CD14-positive monocyte (primary cell): ENCODE data around the gene CNOT11. TPM values are rescaled to one million over a fixed set of nuclear protein-coding genes. Genes with fewer than 3 reads are reported as not detected.

Experiments
- DNase-seq, 3 donors: peaks; one replicate each; pipeline ENCODE4 v3.0.0-alpha.2; 2011 to 2022
- H2AFZ ChIP-seq: 2 replicates; pipeline ENCODE4 v1.6.0; 2012; ENCODE audit warnings: mild to moderate bottlenecking, low read depth, low read length, inconsistent platforms; ENCODE audit not compliant: insufficient read depth, poor library complexity, severe bottlenecking
- H3K27ac ChIP-seq, 2 donors: 1 replicate in 1 of 2; 2 replicates in 1 of 2; pipeline ENCODE4 v1.5.1; 2012 to 2013; ENCODE audit warnings: low read length in 2 of 2, control low read depth in 1 of 2, inconsistent platforms in 1 of 2, low read depth in 1 of 2, mild to moderate bottlenecking in 1 of 2
- H3K27me3 ChIP-seq, 2 donors: one replicate each; pipeline versions ENCODE4 v1.6.0 to v1.6.1; 2011 to 2013; ENCODE audit warnings: low read length in 2 of 2; ENCODE audit not compliant: control insufficient read depth in 2 of 2, insufficient read depth in 2 of 2
- H3K36me3 ChIP-seq, 2 donors: replicated peaks in 1 of 2; 1 replicate in 1 of 2; 2 replicates in 1 of 2; pipeline versions ENCODE4 v1.5.1 to v1.6.1; 2012 to 2013; ENCODE audit warnings: low read length in 2 of 2, control low read depth in 1 of 2, inconsistent platforms in 1 of 2, mild to moderate bottlenecking in 1 of 2; ENCODE audit not compliant: insufficient read depth in 2 of 2, control insufficient read depth in 1 of 2
- H3K4me1 ChIP-seq, 2 donors: 1 replicate in 1 of 2; 2 replicates in 1 of 2; pipeline versions ENCODE4 v1.5.1 to v1.6.1; 2012 to 2013; ENCODE audit warnings: low read length in 2 of 2, control low read depth in 1 of 2, inconsistent platforms in 1 of 2, mild to moderate bottlenecking in 1 of 2, moderate library complexity in 1 of 2; ENCODE audit not compliant: insufficient read depth in 2 of 2, control insufficient read depth in 1 of 2
- H3K4me2 ChIP-seq: replicated peaks from 2 replicates; pipeline ENCODE3; 2012; ENCODE audit warnings: low read length, moderate library complexity, mild to moderate bottlenecking; ENCODE audit not compliant: poor library complexity, severe bottlenecking; ENCODE audit errors: extremely low read depth
- H3K4me3 ChIP-seq, 3 experiments: fragments of 200-600 bp in 1 of 3; sonication (generic) in 1 of 3; replicated peaks in 1 of 3; 1 replicate in 2 of 3; 2 replicates in 1 of 3; pipeline ENCODE4 v1.5.1; 2011 to 2013; ENCODE audit warnings: low read length in 3 of 3, mild to moderate bottlenecking in 3 of 3, control low read depth in 2 of 3, low read depth in 2 of 3, inconsistent platforms in 1 of 3, moderate library complexity in 1 of 3
- H3K79me2 ChIP-seq: 2 replicates; pipeline ENCODE4 v1.6.0; 2012; ENCODE audit warnings: mild to moderate bottlenecking, control low read depth, inconsistent platforms, low read length, moderate library complexity; ENCODE audit not compliant: insufficient read depth
- H3K9ac ChIP-seq: 2 replicates; pipeline ENCODE4 v1.6.0; 2017; ENCODE audit warnings: low read length, mild to moderate bottlenecking; ENCODE audit not compliant: insufficient read depth, poor library complexity, severe bottlenecking
- H3K9me3 ChIP-seq, 2 donors: replicated peaks in 1 of 2; 1 replicate in 1 of 2; 2 replicates in 1 of 2; pipeline versions ENCODE4 v1.5.1 to v1.6.1; 2012 to 2013; ENCODE audit warnings: low read length in 2 of 2, control low read depth in 1 of 2; ENCODE audit not compliant: control insufficient read depth in 1 of 2, insufficient read depth in 1 of 2
- H4K20me1 ChIP-seq: 2 replicates; pipeline ENCODE4 v1.6.0; 2012; ENCODE audit warnings: mild to moderate bottlenecking, low read length, control low read depth, moderate library complexity; ENCODE audit not compliant: insufficient read depth
- H3K27ac Mint-ChIP-seq, 7 donors: one replicate each; pipeline ENCODE4 v1.8.0; 2020; ENCODE audit warnings: mild to moderate bottlenecking in 7 of 7, mixed read lengths in 7 of 7, moderate library complexity in 6 of 7, inconsistent platforms in 2 of 7
- H3K27me3 Mint-ChIP-seq, 3 donors: one replicate each; pipeline ENCODE4 v1.8.0; 2021 to 2022; ENCODE audit warnings: low read depth in 3 of 3, mild to moderate bottlenecking in 3 of 3, mixed read lengths in 3 of 3, moderate library complexity in 3 of 3, inconsistent platforms in 1 of 3
- H3K36me3 Mint-ChIP-seq, 2 donors: one replicate each; pipeline ENCODE4 v1.8.0; 2020; ENCODE audit warnings: mixed read lengths in 2 of 2, inconsistent platforms in 1 of 2, mild to moderate bottlenecking in 1 of 2
- H3K4me1 Mint-ChIP-seq: one replicate; pipeline ENCODE4 v1.8.0; 2020; ENCODE audit warnings: mild to moderate bottlenecking, mixed read lengths
- H3K4me3 Mint-ChIP-seq, 2 donors: one replicate each; pipeline ENCODE4 v1.8.0; 2020; ENCODE audit warnings: mild to moderate bottlenecking in 2 of 2, mixed read lengths in 2 of 2, moderate library complexity in 1 of 2
- H3K9me3 Mint-ChIP-seq, 7 donors: one replicate each; pipeline ENCODE4 v1.8.0; 2020 to 2022; ENCODE audit warnings: mixed read lengths in 7 of 7, mild to moderate bottlenecking in 6 of 7, moderate library complexity in 6 of 7, inconsistent platforms in 2 of 7
- WGBS: methylation state at CpG from one replicate; pipeline ENCODE4 v1.1.5; 2013; ENCODE audit warnings: missing lambda C conversion rate; ENCODE audit not compliant: insufficient coverage; 5-methylcytosine and 5-hydroxymethylcytosine counted together
- intact Hi-C, 2 donors: fragments of 100-400 bp; cut with micrococcal nuclease; formaldehyde crosslinking; loops; one replicate each; pipeline versions ENCODE4 v1.15.0 to v1.15.1; 2023
- polyA plus RNA-seq, 3 donors: library from polyadenylated mRNA; depleted of rRNA in 1 of 3; unstranded in 2 of 3; stranded (reverse) in 1 of 3; fragments of 300-500 nt in 2 of 3; fragments of >200 nt in 1 of 3; fragmentation: Illumina TruSeq in 2 of 3; gene quantifications; 1 replicate in 2 of 3; 2 replicates in 1 of 3; pipeline ENCODE4 v1.2.3, GENCODE V29; 2012 to 2021
- TF ChIP-seq, protein P1 (sequence below): fragments of 200-600 bp; IDR thresholded peaks from one replicate; pipeline ENCODE4 v1.8.0; 2022; ENCODE audit warnings: antibody characterized with exemption, mild to moderate bottlenecking

The CNOT11 gene
- polyA plus RNA-seq, 3 donors = 38.2 to 39.0 (median 38.4) TPM

DNA sequence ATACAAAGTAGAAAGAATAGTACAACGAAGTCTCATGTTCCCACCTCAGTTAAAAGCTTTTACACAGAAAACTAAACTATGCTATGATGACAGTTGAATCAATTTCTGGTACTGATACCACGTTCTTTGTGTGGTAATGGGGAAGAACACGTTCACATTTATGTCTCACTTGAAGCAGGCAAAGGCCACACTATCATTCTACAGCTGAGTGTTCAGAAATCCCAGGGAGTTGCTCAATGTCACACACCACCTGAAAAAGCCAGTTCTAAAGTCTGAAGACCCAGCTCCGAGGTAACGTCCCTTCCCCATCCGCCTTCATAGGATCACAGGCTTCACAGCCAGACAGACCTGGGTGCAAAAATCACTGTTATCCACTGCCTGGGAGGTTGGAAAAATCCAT is 46.9 kb downstream of the CNOT11 start:
- peaks cover 0 to 2% (median 0%) of the 10 kb centered on the region in 7 donors for H3K9me3 Mint-ChIP-seq
- H3K27ac ChIP-seq = peak overlapping the region in 1 of 2 donors; percentile 45
- peak overlapping the region in 2 of 7 donors; percentile 10 to 33 for H3K27ac Mint-ChIP-seq
- H3K27me3 ChIP-seq = no peaks in the 10 kb centered on the region
- H3K36me3 ChIP-seq = peaks cover 40 to 93% of the 10 kb centered on the region in 2 donors
- H3K36me3 Mint-ChIP-seq = peaks cover 56 to 83% of the 10 kb centered on the region in 2 donors
- H4K20me1 ChIP-seq = peaks cover 100% of the 10 kb centered on the region
- peaks cover 42 to 64% of the 10 kb centered on the region in 2 donors for H3K4me1 ChIP-seq
- intact Hi-C loops = no loop called here
- H3K4me2 ChIP-seq = peak overlapping the region; percentile 60
- peaks cover 74% of the 10 kb centered on the region for H3K4me1 Mint-ChIP-seq
- WGBS = 90% methylated on average over 3 of the region's 6 CpGs
- no peak overlapping the region for H2AFZ ChIP-seq
- H3K9ac ChIP-seq = peak overlapping the region; percentile 40
- peak overlapping the region in 1 of 2 donors; percentile 56 for H3K4me3 Mint-ChIP-seq
- peaks cover 0 to 2% (median 0%) of the 10 kb centered on the region in 3 donors for H3K27me3 Mint-ChIP-seq
- H3K79me2 ChIP-seq = peaks cover 100% of the 10 kb centered on the region
- H3K4me3 ChIP-seq = no peak overlapping the region
- TF ChIP-seq, protein P1, sequence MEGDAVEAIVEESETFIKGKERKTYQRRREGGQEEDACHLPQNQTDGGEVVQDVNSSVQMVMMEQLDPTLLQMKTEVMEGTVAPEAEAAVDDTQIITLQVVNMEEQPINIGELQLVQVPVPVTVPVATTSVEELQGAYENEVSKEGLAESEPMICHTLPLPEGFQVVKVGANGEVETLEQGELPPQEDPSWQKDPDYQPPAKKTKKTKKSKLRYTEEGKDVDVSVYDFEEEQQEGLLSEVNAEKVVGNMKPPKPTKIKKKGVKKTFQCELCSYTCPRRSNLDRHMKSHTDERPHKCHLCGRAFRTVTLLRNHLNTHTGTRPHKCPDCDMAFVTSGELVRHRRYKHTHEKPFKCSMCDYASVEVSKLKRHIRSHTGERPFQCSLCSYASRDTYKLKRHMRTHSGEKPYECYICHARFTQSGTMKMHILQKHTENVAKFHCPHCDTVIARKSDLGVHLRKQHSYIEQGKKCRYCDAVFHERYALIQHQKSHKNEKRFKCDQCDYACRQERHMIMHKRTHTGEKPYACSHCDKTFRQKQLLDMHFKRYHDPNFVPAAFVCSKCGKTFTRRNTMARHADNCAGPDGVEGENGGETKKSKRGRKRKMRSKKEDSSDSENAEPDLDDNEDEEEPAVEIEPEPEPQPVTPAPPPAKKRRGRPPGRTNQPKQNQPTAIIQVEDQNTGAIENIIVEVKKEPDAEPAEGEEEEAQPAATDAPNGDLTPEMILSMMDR = no peak
- H3K9me3 ChIP-seq = no peaks in the 10 kb centered on the region
- DNase-seq = no peak

DNA sequence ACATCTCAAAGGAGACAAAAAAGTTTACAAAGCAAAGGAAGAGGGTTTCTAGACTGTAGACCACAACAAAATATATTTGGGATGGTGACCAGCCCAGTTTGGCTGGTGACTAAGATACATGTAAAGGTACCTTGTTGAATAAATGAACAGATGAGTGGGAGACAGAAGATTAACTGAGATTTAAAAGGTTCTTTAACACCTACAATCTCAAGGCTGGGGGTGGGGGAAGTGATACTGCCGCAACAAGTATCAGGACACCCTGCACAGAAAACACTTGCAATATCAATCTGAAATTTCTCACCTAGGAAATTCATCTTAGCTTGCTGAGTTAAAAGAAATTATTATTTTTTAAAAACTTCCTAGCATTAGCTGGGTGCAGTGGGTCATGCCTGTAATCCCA is 47.5 kb downstream of the CNOT11 start:
- Histone ChIP-seq H3K9me3 (no peaks in the 10 kb centered on the region), H3K36me3 (peaks cover 37 to 92% of the 10 kb centered on the region in 2 donors), H3K9ac (no peak overlapping the region), H3K4me2 (peak overlapping the region; percentile 60), H2AFZ (no peak overlapping the region), H3K4me1 (peaks cover 47 to 69% of the 10 kb centered on the region in 2 donors), H3K27me3 (no peaks in the 10 kb centered on the region), H3K27ac (peak overlapping the region in 1 of 2 donors; percentile 45), H3K79me2 (peaks cover 100% of the 10 kb centered on the region), H3K4me3 (peak overlapping the region in 1 of 3 experiments; percentile 46), H4K20me1 (peaks cover 100% of the 10 kb centered on the region)
- H3K4me1 Mint-ChIP-seq = peaks cover 79% of the 10 kb centered on the region
- no peak for DNase-seq
- H3K27me3 Mint-ChIP-seq = peaks cover 0 to 2% (median 0%) of the 10 kb centered on the region in 3 donors
- peaks cover 0 to 2% (median 0%) of the 10 kb centered on the region in 7 donors for H3K9me3 Mint-ChIP-seq
- H3K4me3 Mint-ChIP-seq = peak overlapping the region in 1 of 2 donors; percentile 56
- H3K36me3 Mint-ChIP-seq = peaks cover 54 to 83% of the 10 kb centered on the region in 2 donors
- TF ChIP-seq, protein P1 = no peak
- peak overlapping the region in 2 of 7 donors; percentile 33 to 50 for H3K27ac Mint-ChIP-seq
- intact Hi-C loops = no loop called here
- WGBS = no CpG with 5 or more reads among the region's 1 CpG
